ENCODE data around the gene NFS1.

The NFS1 gene

GRCh38 chr20:35731862-35732643 is 32.9 kb upstream of the NFS1 start:
- Histone ChIP-seq H4K20me1 (ENCODE audit: insufficient read depth, low read length) (peaks cover 97% of the 10 kb centered on the region), H3K9ac (ENCODE audit: low read depth, low read length) (no peak overlapping the region), H2AFZ (ENCODE audit: low read depth, low read length) (no peak overlapping the region), H3K27ac (ENCODE audit: low read length) (no peak overlapping the region), H3K27me3 (ENCODE audit: insufficient read depth, low read length, poor library complexity) (no peaks in the 10 kb centered on the region), H3K79me2 (ENCODE audit: insufficient read depth, low read length) (peaks cover 99% of the 10 kb centered on the region), H3K36me3 (ENCODE audit: insufficient read depth, low read length) (peaks cover 99% of the 10 kb centered on the region), H3K4me2 (ENCODE audit: insufficient read depth, low read length) (peak overlapping the region; percentile 89; the same call in 1 of the 2 replicates), H3K4me3 (ENCODE audit: low read depth in 1 of 2, low read length in 2 of 2) (no peak overlapping the region; a peak in 1 of 4 replicates), H3K4me1 (ENCODE audit: insufficient read depth, low read length) (peaks cover 57% of the 10 kb centered on the region), H3K9me3 (ENCODE audit: insufficient read depth, low read length, severe bottlenecking) (no peaks in the 10 kb centered on the region)
- DNase-seq = no peak
- TF ChIP-seq EZH2 (IDR thresholded peaks at IDR 0.05; ENCODE audit: borderline replicate concordance, low read depth, low read length, severe bottlenecking) (no peak), CTCF (IDR thresholded peaks at IDR 0.05; ENCODE audit: borderline replicate concordance, extremely low read depth, low read length, poor library complexity, severe bottlenecking) (no peak)
- no peak for ATAC-seq (ENCODE audit: insufficient read depth, low read depth)

- no peak overlapping the region for H3K4me3 ChIP-seq (ENCODE audit: low read depth in 1 of 2, low read length in 2 of 2)
- no peak overlapping the region for H3K9ac ChIP-seq (ENCODE audit: low read depth, low read length)
- ATAC-seq (ENCODE audit: insufficient read depth, low read depth) = no peak
- H3K27me3 ChIP-seq (ENCODE audit: insufficient read depth, low read length, poor library complexity) = no peaks in the 10 kb centered on the region
- H3K4me2 ChIP-seq (ENCODE audit: insufficient read depth, low read length) = peak overlapping the region; percentile 15; the same call in 1 of the 2 replicates
- peaks cover 97% of the 10 kb centered on the region for H4K20me1 ChIP-seq (ENCODE audit: insufficient read depth, low read length)
- no peak overlapping the region for H3K27ac ChIP-seq (ENCODE audit: low read length)
- H3K36me3 ChIP-seq (ENCODE audit: insufficient read depth, low read length) = peaks cover 99% of the 10 kb centered on the region
- peaks cover 51% of the 10 kb centered on the region for H3K4me1 ChIP-seq (ENCODE audit: insufficient read depth, low read length)
- peaks cover 99% of the 10 kb centered on the region for H3K79me2 ChIP-seq (ENCODE audit: insufficient read depth, low read length)
- no peaks in the 10 kb centered on the region for H3K9me3 ChIP-seq (ENCODE audit: insufficient read depth, low read length, severe bottlenecking)
- no peak overlapping the region for H2AFZ ChIP-seq (ENCODE audit: low read depth, low read length)
- TF ChIP-seq CTCF (IDR thresholded peaks at IDR 0.05; ENCODE audit: borderline replicate concordance, extremely low read depth, low read length, poor library complexity, severe bottlenecking) (no peak), EZH2 (IDR thresholded peaks at IDR 0.05; ENCODE audit: borderline replicate concordance, low read depth, low read length, severe bottlenecking) (no peak)
- DNase-seq = no peak
These were observed 32.3 kb upstream of the NFS1 start for GRCh38 chr20:35731469-35731788.

GRCh38 chr20:35730583-35731468 is 31.7 kb upstream of the NFS1 start:
- DNase-seq (no peak), ATAC-seq (ENCODE audit: insufficient read depth, low read depth) (no peak)
- H2AFZ ChIP-seq (ENCODE audit: low read depth, low read length) = no peak overlapping the region
- H3K27ac ChIP-seq (ENCODE audit: low read length) = no peak overlapping the region
- H3K4me3 ChIP-seq (ENCODE audit: low read depth in 1 of 2, low read length in 2 of 2) = no peak overlapping the region
- H3K9me3 ChIP-seq (ENCODE audit: insufficient read depth, low read length, severe bottlenecking) = no peaks in the 10 kb centered on the region
- no peak overlapping the region for H3K9ac ChIP-seq (ENCODE audit: low read depth, low read length)
- peaks cover 97% of the 10 kb centered on the region for H4K20me1 ChIP-seq (ENCODE audit: insufficient read depth, low read length)
- TF ChIP-seq EZH2 (IDR thresholded peaks at IDR 0.05; ENCODE audit: borderline replicate concordance, low read depth, low read length, severe bottlenecking) = no peak
- peak overlapping the region; percentile 9; the same call in 1 of the 2 replicates for H3K4me2 ChIP-seq (ENCODE audit: insufficient read depth, low read length)
- peaks cover 46% of the 10 kb centered on the region for H3K4me1 ChIP-seq (ENCODE audit: insufficient read depth, low read length)
- peaks cover 99% of the 10 kb centered on the region for H3K36me3 ChIP-seq (ENCODE audit: insufficient read depth, low read length)
- H3K27me3 ChIP-seq (ENCODE audit: insufficient read depth, low read length, poor library complexity) = no peaks in the 10 kb centered on the region
- H3K79me2 ChIP-seq (ENCODE audit: insufficient read depth, low read length) = peaks cover 99% of the 10 kb centered on the region

All from DND-41 (cell line).